Activated T-helper 1 cell treated with anti-CD3 and anti-CD28 coated beads, Interleukin-2, amount 50 U/mL, for 16 hours (primary cell): ENCODE measurements around the gene AKNA.
"Not testable (repeated sequence)": the region's sequence is repeated elsewhere in the genome, so short reads cannot be mapped to it uniquely, and the experiment has no call there.

ENCODE experiments used
- DNase-seq, 2 donors: peaks; one replicate each; pipeline ENCODE4 v3.0.0-alpha.2; 2020; ENCODE audit warnings: low read depth in 1 of 2, low spot score in 1 of 2

The AKNA gene

GRCh38 chr9:114323849-114324248, 63.9 kb downstream of the AKNA start:
- not testable (repeated sequence) for DNase-seq

GRCh38 chr9:114322831-114323531, 64.8 kb downstream of the AKNA start, which contains the start of gene ORM1:
ORM1 (plus strand) TSS chr9:114323098; CDS start chr9:114323134, 36 bp downstream.
- DNase-seq: not testable (repeated sequence)

GRCh38 chr9:114322160-114322818, 65.5 kb downstream of the AKNA start:
- DNase-seq: not testable (repeated sequence)

GRCh38 chr9:114321759-114322158, 66.0 kb downstream of the AKNA start:
- no peak for DNase-seq

- not testable (repeated sequence) for DNase-seq
Measured at GRCh38 chr9:114320710-114321109, 67.1 kb downstream of the AKNA start.

GRCh38 chr9:114319147-114319546, 68.6 kb downstream of the AKNA start:
- no peak for DNase-seq

- no peak for DNase-seq
Measured at GRCh38 chr9:114318416-114318815, 69.4 kb downstream of the AKNA start.

GRCh38 chr9:114317665-114318357, 70.0 kb downstream of the AKNA start:
- no peak for DNase-seq

GRCh38 chr9:114316605-114317230, 71.1 kb downstream of the AKNA start:
- no peak for DNase-seq

- no peak for DNase-seq
Measured at GRCh38 chr9:114315723-114316363, 71.9 kb downstream of the AKNA start.

GRCh38 chr9:114314881-114315722, 72.7 kb downstream of the AKNA start:
- DNase-seq: no peak

- no peak for DNase-seq
Measured at GRCh38 chr9:114314256-114314867, 73.4 kb downstream of the AKNA start.

- DNase-seq: no peak
Measured at GRCh38 chr9:114313186-114313585, 74.6 kb downstream of the AKNA start.

- DNase-seq: no peak
Measured at GRCh38 chr9:114312513-114312875, 75.3 kb downstream of the AKNA start.

- no peak for DNase-seq
Measured at GRCh38 chr9:114311571-114312512, 75.9 kb downstream of the AKNA start.

GRCh38 chr9:114310471-114311450, 77.0 kb downstream of the AKNA start:
- no peak for DNase-seq

- DNase-seq: no peak
Measured at GRCh38 chr9:114309096-114309495, 78.7 kb downstream of the AKNA start.
